GM18873 (cell line): Measurements from ENCODE around the gene SLC2A6.

Experiments
- ATAC-seq: cut with Tn5 transposase; IDR thresholded peaks from one replicate; pipeline ENCODE4 v1.9.1; 2021; ENCODE audit warnings: mild to moderate bottlenecking, moderate library complexity, moderate number of reproducible peaks; ENCODE audit not compliant: unreplicated experiment, low FRiP score

SLC2A6 gene

GRCh38 chr9:133443982-133444381, 34.9 kb downstream of the SLC2A6 start:
- no peak for ATAC-seq

- ATAC-seq = no peak
Measured at GRCh38 chr9:133443248-133443647, 35.7 kb downstream of the SLC2A6 start.

GRCh38 chr9:133441571-133441970, 37.3 kb downstream of the SLC2A6 start:
- ATAC-seq = no peak

- no peak for ATAC-seq
Measured at GRCh38 chr9:133440874-133441273, 38.0 kb downstream of the SLC2A6 start.

GRCh38 chr9:133439337-133439736, 39.6 kb downstream of the SLC2A6 start:
- ATAC-seq = no peak

- ATAC-seq = no peak
Measured at GRCh38 chr9:133437753-133438531, 41.0 kb downstream of the SLC2A6 start.

- no peak for ATAC-seq
Measured at GRCh38 chr9:133436681-133437080, 42.2 kb downstream of the SLC2A6 start.

- no peak for ATAC-seq
Measured at GRCh38 chr9:133433351-133433843, 45.5 kb downstream of the SLC2A6 start.

GRCh38 chr9:133430244-133430643, 48.7 kb downstream of the SLC2A6 start:
- ATAC-seq = no peak

GRCh38 chr9:133429641-133430161, 49.2 kb downstream of the SLC2A6 start:
- no peak for ATAC-seq

- ATAC-seq = no peak
Measured at GRCh38 chr9:133429214-133429613, 49.7 kb downstream of the SLC2A6 start.

GRCh38 chr9:133428617-133429101, 50.2 kb downstream of the SLC2A6 start:
- no peak for ATAC-seq

GRCh38 chr9:133427658-133428348, 51.1 kb downstream of the SLC2A6 start:
- ATAC-seq = no peak

GRCh38 chr9:133426011-133426410, 52.9 kb downstream of the SLC2A6 start:
- ATAC-seq = no peak

GRCh38 chr9:133425049-133425632, 53.8 kb downstream of the SLC2A6 start:
- no peak for ATAC-seq

GRCh38 chr9:133424187-133424586, 54.7 kb downstream of the SLC2A6 start:
- no peak for ATAC-seq

GRCh38 chr9:133423216-133423615, 55.7 kb downstream of the SLC2A6 start:
- ATAC-seq = no peak

- no peak for ATAC-seq
Measured at GRCh38 chr9:133421615-133422542, 57.0 kb downstream of the SLC2A6 start, which contains the start of gene ADAMTS13. ADAMTS13 (plus strand) TSS chr9:133422367; CDS start chr9:133422444, 77 bp downstream.
